Dedifferentiated amniotic fluid mesenchymal stem cell (primary cell): ENCODE results near the gene SLC49A3.
"Not testable (repeated sequence)": the region's sequence is repeated elsewhere in the genome, so short reads cannot be mapped to it uniquely, and the experiment has no call there.

ENCODE experiments used
- DNase-seq: peaks from one replicate; pipeline ENCODE4 v3.0.0-alpha.2; 2016; ENCODE audit errors: extremely low spot score

The SLC49A3 gene

GRCh38 chr4:703336-704197 is 14.6 kb upstream of the SLC49A3 start:
- DNase-seq = no peak

DNA sequence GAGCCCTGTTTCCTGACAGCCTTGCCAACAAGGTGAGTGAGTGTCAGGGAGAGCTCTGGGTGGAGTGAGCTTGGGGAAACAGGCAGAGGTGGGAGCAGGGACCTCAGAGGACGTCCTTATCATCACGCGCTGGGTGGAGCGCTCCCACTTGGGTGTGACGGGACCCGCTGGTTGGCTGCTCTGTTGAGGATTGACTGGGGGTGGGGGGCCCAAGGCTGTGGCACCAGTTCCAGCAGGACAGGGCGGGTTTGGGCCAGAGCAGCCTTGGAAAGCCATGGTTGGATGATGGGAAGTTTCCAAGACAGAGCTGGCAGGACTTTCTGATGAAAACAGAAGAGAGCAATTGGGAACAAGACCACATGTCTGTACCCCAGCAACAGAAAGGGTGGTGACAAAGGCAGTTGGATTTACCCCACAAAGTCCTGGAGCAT is 13.7 kb upstream of the SLC49A3 start:
- DNase-seq = no peak

DNA sequence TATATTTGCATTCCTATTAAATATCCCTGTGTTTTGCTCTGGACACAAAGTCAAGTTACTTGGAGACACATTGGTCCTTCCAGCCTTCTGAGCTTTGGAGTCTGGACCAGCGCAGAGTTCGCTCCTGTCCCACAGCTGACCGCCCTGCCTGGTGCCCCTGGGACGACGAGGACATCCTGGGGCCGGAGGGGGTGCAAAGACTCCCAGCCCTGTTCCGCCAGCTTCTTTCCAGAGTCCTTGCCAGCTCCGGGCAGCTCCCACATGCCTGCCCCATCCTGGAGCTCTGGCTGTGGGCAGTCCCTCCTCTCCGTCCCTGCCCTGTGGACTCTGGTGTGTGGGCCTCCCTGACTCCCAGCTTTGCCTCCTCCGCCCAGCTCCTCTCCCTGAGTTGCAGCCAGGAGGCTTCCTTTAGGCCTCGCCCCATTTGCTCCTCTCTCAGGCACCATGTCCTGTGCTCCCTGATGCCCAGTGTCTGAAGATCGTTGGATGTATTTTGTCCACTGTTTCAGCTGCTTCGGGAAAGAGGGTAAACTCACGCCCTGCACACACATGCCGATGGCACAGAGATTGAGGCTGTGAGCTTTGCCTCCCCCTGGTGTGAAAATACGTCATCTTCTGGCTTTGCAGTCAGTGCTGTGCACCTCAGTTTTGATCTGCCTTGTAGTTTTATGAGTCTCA is 11.8 kb upstream of the SLC49A3 start:
- DNase-seq = no peak

- no peak for DNase-seq
Measured at GRCh38 chr4:699816-700580, 11.0 kb upstream of the SLC49A3 start.

- DNase-seq = not testable (repeated sequence)
Measured at GRCh38 chr4:694341-694940, 5.5 kb upstream of the SLC49A3 start.

GRCh38 chr4:692771-693554 is 4.0 kb upstream of the SLC49A3 start:
- DNase-seq = no peak

- DNase-seq = no peak
Measured at GRCh38 chr4:689723-690122, 772 bp upstream of the SLC49A3 start.

DNA sequence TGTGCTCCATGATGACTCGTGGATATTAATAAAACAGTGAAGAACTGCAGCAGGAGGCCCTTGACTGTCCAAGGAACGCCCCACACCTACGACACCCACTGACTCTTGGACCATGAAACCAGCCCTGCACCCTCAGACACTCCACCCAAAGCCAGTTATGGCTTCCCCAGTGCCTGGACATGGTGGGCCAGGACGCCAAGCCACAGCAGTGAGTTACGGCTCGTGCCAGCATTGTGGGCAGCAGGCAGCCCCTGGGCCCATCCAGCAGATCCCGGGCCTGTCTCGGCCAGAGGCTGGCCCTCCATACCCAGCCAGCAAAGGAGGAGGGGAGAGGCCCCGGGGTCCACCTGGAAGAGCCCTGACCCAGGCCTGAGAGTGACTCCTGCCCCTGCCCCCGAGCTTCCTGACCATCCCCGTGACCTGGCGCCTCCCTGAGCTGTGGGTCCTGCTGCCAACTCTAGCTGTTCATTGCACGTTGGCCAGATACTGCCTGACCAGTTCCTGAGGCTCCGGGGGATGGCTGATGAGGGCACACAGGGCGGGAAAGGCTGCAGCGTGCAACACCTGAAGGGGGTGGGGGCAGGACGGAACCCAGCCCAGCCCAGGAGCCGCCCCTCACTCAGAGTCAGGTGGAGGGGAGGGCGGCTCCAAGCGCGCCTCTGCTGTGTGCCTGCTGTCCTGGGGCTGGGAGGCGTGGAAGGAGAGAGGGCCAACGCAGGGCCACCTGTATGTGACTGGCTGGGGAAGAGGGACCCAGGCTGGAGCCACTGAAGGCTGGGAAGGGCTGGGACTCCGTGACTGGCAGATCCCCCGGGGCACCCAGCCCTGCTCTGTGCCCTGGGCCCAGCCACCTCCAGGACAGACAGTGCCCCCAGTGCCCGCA is 739 bp downstream of the SLC49A3 start:
- DNase-seq = no peak

GRCh38 chr4:687048-687970 is 1.6 kb downstream of the SLC49A3 start:
- DNase-seq = peak; percentile 31

DNA sequence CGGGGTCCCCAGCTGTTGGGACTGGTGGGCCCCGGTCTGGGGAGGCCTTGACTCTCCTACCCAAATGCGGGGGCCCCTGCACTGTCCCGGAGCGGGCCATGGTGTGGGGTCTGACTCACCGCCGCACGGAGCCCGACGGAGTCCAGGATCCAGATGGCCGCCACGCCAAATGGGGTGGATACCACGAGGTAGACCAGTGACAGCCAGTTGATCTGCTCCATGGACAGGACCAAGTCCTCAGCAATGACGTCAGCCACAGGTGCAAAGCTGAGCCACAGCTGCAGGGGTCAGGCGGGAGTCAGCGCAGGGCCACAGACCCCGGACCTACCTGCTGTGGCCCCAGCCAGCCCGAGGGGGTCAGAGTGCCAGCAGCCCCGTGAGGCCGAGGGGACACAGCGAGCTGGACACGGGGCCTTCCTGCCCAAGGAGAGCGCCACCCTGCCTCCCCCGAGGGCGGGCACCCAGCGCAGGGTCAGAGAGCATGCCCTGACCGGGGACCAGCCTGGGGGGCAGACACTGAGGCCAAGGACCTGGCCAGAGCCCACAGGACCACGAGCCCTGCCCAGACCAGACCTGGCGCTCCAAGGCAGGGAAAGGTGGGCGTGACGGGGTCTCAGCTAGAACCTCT is 2.4 kb downstream of the SLC49A3 start:
- no peak for DNase-seq

DNA sequence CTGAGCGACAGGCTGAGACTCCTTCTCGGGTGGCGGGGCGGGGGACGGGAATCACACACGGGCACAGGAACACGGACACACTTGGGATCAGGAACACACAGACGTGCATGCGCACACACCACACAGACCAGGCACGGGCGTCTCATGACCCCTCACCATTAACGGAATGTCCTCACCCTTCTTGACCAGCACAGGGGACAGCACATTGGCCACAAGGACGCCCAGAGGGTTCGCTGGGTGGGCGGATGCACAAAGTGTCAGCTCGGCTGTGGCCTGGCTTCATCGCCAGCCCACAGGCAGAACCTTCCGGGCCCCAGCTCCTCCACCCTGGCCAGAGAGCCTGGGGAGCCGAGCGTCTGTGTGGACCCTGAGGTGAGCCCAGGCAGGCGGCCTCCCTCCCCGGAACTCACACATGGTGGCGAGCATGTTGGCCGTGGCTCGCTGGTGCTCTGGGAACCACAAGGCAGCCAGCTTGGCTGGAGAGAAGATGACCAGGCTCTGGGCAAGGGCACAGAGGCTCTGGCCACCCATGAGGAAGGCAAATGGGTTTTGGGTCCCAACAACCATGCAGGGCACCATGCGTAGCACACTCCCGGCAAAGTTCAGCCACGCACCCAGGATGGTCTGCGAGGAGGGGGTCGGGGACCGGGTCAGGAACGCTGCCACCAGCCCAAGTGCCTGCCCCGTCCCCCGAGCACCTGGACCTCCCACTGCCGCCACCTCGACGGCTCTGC is 3.1 kb downstream of the SLC49A3 start:
- no peak for DNase-seq

DNA sequence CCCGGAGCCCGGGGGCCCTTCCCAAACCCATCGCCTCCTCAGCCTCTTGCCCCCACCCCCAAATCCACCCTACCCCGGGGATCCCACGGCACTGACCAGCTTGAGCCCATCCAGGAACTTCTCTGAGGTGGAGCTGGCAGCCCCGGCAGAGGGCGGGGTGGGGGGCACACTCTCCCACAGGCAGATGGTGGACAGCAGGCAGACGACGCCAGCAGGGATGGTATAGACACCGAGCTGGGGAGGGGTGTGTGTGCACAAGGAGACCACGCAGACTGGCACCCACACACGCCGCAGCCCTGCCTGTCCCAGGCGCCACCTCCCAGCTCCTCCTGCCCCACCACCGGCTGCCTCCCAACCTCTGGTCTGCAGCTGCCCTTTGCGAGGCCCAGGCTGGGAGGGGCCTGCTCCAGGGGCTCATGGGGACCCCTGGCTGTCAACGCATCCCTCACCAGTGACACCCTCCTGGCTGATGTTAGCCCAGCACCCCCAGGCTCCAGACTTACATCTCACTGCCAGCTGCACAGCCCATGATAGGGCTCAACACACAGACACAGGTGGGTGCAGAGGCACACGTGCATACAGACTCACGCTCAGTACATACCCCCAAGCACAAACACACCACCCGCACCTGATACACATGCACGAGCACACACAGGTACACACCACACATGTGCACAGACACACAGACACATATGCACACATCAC is 4.2 kb downstream of the SLC49A3 start:
- no peak for DNase-seq

GRCh38 chr4:683982-684622 is 4.8 kb downstream of the SLC49A3 start:
- no peak for DNase-seq

DNA sequence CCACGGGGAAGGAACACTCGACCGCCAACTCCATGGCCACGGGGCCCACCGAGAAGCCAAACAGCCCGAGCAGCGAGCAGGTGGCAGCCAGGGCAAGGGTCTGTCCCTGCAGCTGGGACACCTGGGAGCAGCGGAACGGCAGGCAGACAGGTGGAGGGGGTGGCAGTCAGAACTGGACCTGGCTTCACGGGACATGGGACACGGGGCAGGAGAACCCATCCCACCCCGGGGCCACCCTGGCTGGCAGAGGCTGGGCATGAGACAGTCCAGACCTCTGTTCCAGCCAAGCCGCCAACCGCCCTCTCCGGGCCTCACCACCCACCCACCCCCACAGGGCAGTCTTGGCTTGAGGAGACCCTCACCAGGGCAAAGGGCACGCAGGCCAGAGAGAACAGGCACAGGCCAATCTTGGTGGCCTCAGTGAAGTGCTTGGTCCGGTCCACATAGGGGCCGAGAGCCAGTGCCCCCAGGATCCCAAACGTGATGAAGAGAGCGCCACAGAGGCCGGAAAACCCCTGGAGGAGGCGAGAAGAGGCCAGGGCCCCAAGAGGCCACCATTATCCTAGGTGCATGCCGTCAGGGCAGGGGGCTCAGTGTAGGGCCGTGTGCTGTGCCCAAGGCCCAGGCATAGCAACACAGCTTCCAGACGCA is 5.6 kb downstream of the SLC49A3 start:
- no peak for DNase-seq

GRCh38 chr4:682490-683172 is 6.3 kb downstream of the SLC49A3 start:
- no peak for DNase-seq
